Measurements from ENCODE around the gene USP27X.
A peak's percentile ranks its signal among the peaks of the same experiment; 100 is the strongest.

USP27X gene

DNA sequence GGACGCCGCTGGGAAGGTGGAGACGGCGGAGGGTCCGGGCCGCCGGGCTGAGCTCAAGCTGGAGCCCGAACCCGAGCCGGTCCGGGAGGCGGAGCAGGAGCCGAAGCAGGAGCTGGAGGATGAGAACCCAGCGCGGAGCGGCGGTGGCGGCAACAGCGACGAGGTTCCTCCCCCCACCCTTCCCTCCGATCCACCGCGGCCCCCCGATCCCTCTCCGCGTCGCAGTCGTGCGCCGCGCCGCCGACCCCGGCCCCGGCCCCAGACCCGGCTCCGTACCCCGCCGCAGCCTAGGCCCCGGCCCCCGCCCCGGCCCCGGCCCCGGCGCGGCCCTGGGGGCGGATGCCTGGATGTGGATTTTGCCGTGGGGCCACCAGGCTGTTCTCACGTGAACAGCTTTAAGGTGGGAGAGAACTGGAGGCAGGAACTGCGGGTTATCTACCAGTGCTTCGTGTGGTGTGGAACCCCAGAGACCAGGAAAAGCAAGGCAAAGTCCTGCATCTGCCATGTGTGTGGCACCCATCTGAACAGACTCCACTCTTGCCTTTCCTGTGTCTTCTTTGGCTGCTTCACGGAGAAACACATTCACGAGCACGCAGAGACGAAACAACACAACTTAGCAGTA is 483 bp downstream of the USP27X start:
- in situ Hi-C loops (cut with HindIII; ENCODE audit: low sequenced_read_pairs), result no loop called here
- TF ChIP-seq, protein P1, sequence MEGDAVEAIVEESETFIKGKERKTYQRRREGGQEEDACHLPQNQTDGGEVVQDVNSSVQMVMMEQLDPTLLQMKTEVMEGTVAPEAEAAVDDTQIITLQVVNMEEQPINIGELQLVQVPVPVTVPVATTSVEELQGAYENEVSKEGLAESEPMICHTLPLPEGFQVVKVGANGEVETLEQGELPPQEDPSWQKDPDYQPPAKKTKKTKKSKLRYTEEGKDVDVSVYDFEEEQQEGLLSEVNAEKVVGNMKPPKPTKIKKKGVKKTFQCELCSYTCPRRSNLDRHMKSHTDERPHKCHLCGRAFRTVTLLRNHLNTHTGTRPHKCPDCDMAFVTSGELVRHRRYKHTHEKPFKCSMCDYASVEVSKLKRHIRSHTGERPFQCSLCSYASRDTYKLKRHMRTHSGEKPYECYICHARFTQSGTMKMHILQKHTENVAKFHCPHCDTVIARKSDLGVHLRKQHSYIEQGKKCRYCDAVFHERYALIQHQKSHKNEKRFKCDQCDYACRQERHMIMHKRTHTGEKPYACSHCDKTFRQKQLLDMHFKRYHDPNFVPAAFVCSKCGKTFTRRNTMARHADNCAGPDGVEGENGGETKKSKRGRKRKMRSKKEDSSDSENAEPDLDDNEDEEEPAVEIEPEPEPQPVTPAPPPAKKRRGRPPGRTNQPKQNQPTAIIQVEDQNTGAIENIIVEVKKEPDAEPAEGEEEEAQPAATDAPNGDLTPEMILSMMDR (IDR thresholded peaks at IDR 0.05; ENCODE audit: low read depth, low read length, missing control alignments), result no peak
- H3K4me3 ChIP-seq (ENCODE audit: low read depth, low read length), result peak overlapping the region; percentile 46
- DNase-seq (ENCODE audit: low read depth), result no peak

DNA sequence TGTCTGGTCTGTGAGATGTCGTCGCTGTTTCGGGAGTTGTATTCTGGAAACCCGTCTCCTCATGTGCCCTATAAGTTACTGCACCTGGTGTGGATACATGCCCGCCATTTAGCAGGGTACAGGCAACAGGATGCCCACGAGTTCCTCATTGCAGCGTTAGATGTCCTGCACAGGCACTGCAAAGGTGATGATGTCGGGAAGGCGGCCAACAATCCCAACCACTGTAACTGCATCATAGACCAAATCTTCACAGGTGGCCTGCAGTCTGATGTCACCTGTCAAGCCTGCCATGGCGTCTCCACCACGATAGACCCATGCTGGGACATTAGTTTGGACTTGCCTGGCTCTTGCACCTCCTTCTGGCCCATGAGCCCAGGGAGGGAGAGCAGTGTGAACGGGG is 1.4 kb downstream of the USP27X start:
- DNase-seq (ENCODE audit: low read depth), result no peak
- H3K4me3 ChIP-seq (ENCODE audit: low read depth, low read length), result no peak overlapping the region
- TF ChIP-seq, protein P1 (IDR thresholded peaks at IDR 0.05; ENCODE audit: low read depth, low read length, missing control alignments), result no peak
- in situ Hi-C loops (cut with HindIII; ENCODE audit: low sequenced_read_pairs), result no loop called here

DNA sequence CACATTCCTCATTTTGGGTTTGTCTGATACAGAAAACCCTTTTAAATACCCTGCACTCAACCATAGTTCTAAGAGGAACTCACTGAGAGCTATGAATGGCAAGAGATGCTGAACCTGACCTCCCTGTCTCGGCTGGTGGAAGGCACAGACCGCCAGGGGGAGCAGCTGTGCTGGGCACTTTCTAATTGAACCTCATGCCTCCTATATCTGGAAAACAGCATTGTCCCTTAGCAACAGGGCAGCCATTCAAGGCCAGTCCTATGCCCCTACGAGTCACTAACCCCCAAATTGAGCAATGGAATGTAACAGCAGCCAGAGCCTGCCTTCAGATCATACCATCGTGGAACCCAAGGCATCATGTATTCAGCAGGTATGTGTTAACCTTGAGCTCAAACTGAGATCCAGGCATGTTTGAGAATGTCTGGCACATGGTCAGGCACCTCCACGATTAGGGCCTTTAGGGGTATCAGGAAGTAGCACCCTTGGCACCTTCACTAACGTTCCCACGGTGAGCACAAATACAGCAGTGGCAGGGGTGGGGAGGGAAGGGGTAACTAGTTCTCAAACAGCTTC is 5.1 kb downstream of the USP27X start:
- TF ChIP-seq, protein P1 (IDR thresholded peaks at IDR 0.05; ENCODE audit: low read depth, low read length, missing control alignments), result peak; percentile 77
- in situ Hi-C loops (cut with HindIII; ENCODE audit: low sequenced_read_pairs), result no loop called here
- H3K4me3 ChIP-seq (ENCODE audit: low read depth, low read length), result no peak overlapping the region
- DNase-seq (ENCODE audit: low read depth), result no peak

DNA sequence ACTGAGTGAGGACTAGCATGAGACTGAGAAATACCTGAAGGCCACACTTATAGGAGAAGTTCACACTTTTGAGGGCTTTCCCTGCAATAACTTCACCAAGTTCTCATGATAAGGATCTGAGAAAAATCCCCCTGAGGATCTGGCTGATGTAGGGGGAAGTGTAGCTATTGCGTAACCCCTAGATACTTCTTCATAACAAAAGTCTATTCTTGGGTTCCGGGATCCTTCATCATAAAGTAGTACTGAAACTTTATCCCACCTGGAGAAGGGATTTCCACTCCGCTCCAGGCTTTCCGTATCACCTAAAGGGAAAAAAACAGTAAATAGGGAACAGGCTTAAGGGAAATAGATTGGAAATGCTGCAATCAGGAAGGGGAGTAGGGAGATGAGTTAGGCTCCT is 13.3 kb downstream of the USP27X start:
- H3K4me3 ChIP-seq (ENCODE audit: low read depth, low read length), result no peak overlapping the region
- no peak for DNase-seq (ENCODE audit: low read depth)
- TF ChIP-seq, protein P1 (IDR thresholded peaks at IDR 0.05; ENCODE audit: low read depth, low read length, missing control alignments), result no peak
- in situ Hi-C loops (cut with HindIII; ENCODE audit: low sequenced_read_pairs), result no loop called here

DNA sequence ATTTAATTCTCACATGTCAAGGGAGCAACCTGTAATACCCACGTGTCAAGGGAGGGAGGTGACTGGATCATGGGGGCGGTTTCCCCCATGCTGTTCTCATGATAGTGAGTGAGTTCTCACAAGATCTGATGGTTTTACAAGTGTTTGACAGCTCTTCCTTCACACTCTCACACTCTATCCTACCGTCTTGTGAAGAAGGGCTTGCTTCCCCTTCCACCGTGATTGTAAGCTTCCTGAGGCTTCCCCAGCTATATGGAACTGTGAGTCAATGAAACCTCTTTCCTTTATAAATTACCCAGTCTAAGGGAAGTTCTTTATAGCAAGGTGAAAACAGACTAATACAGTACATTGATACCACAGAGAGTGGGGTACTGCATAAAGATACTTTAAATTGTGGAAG is 17.7 kb downstream of the USP27X start:
- no peak overlapping the region for H3K4me3 ChIP-seq (ENCODE audit: low read depth, low read length)
- TF ChIP-seq, protein P1 (IDR thresholded peaks at IDR 0.05; ENCODE audit: low read depth, low read length, missing control alignments), result no peak
- no peak for DNase-seq (ENCODE audit: low read depth)
- in situ Hi-C loops (cut with HindIII; ENCODE audit: low sequenced_read_pairs), result no loop called here

DNA sequence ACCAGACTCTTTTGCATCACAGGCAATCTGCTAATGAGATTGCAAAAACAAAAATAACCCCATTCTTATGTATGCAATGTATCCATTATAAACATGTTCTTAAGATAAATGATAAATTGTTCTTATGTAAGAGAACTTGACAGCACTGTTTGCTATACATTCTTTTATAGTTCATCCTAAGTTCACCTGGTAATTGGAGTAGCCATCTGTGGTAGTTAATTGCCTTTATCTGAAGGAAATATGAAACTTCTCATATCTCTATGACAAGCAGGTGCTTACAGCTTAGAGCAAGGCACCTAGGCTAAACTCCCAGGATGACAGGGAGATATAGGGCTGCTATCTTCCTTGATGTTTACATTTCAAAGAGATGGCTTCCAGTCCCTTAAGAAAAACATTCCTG is 21.8 kb downstream of the USP27X start:
- in situ Hi-C loops (cut with HindIII; ENCODE audit: low sequenced_read_pairs), result no loop called here
- H3K4me3 ChIP-seq (ENCODE audit: low read depth, low read length), result no peak overlapping the region
- TF ChIP-seq, protein P1 (IDR thresholded peaks at IDR 0.05; ENCODE audit: low read depth, low read length, missing control alignments), result no peak
- DNase-seq (ENCODE audit: low read depth), result no peak
